GM12878 (cell line): ENCODE results near the gene WARS2. TPM values are rescaled to one million over a fixed set of nuclear protein-coding genes. Genes with fewer than 3 reads are reported as not detected.
A peak's percentile ranks its signal among the peaks of the same experiment; 100 is the strongest.

Experiments
- ATAC-seq: fragments of 200-7000 bp; cut with Tn5 transposase; 3 replicates; pipeline ENCODE4 v1.9.1; 2020; ENCODE audit warnings: mild to moderate bottlenecking, moderate library complexity
- BruUV-seq: library from RNA; stranded (reverse); fragments of 400-500 nt; replicated peaks from 2 replicates; lab custom pipeline; 2021; lab: Mats Ljungman, UMichigan
- CTCF ChIA-PET: fragments of 300-600 bp; sonication (Branson Sonifier 250); formaldehyde crosslinking; extraction: SDS; loops from one replicate; lab custom pipeline; 2021; ENCODE audit warnings: inconsistent platforms; lab: Yijun Ruan, JAX
- POLR2A ChIA-PET: fragments of 350-600 bp; formaldehyde crosslinking; extraction: SDS; loops from one replicate; lab custom pipeline; 2021; ENCODE audit warnings: inconsistent platforms; lab: Charles Lee
- RAD21 ChIA-PET: fragments of 300-600 bp; sonication (Branson Sonifier 250); formaldehyde crosslinking; loops from one replicate; lab custom pipeline; 2023; ENCODE audit warnings: antibody characterized with exemption; ENCODE audit not compliant: unreplicated experiment; lab: Charles Lee
- SMC1A ChIA-PET: fragments of 300-600 bp; sonication (Branson Sonifier 250); formaldehyde crosslinking; loops from one replicate; lab custom pipeline; 2023; ENCODE audit not compliant: unreplicated experiment, uncharacterized antibody; lab: Charles Lee
- DNase-seq: peaks from one replicate; pipeline ENCODE4 v3.0.0-alpha.2; 2011; ENCODE audit warnings: low read depth, low spot score
- FAIRE-seq: peaks from 3 replicates; lab custom pipeline; 2011; peaks lifted over from hg19 to GRCh38; lab: Jason Lieb, UNC
- H2AFZ ChIP-seq: 2 replicates; pipeline ENCODE4 v1.6.0; 2011; ENCODE audit warnings: low read depth, low read length, control low read depth; ENCODE audit not compliant: control insufficient read depth
- H3K27ac ChIP-seq: 2 replicates; pipeline ENCODE4 v1.5.1; 2011; ENCODE audit warnings: control low read depth; ENCODE audit not compliant: control insufficient read depth, insufficient read depth
- H3K27me3 ChIP-seq, 2 experiments: replicated peaks in 1 of 2; 2 replicates each; pipeline versions ENCODE4 v1.6.0 to v1.6.1; 2011; ENCODE audit warnings: low read length in 1 of 2; ENCODE audit not compliant: control insufficient read depth in 2 of 2, insufficient read depth in 2 of 2
- H3K36me3 ChIP-seq, 2 experiments: 2 replicates each; pipeline ENCODE4 v1.5.1; 2011; ENCODE audit warnings: low read length in 1 of 2; ENCODE audit not compliant: control insufficient read depth in 2 of 2, insufficient read depth in 2 of 2
- H3K4me1 ChIP-seq: 2 replicates; pipeline ENCODE4 v1.6.1; 2011; ENCODE audit warnings: mild to moderate bottlenecking, low read length, moderate library complexity, mixed read lengths; ENCODE audit not compliant: control insufficient read depth, insufficient read depth
- H3K4me2 ChIP-seq: 2 replicates; pipeline ENCODE4 v1.6.0; 2011; ENCODE audit warnings: control low read depth; ENCODE audit not compliant: control insufficient read depth, insufficient read depth
- H3K4me3 ChIP-seq: fragments of 200-600 bp; sonication (generic); 2 replicates; pipeline ENCODE4 v1.5.1; 2016
- H3K79me2 ChIP-seq: 2 replicates; pipeline ENCODE4 v1.6.0; 2011; ENCODE audit warnings: low read length; ENCODE audit not compliant: control insufficient read depth, insufficient read depth
- H3K9ac ChIP-seq: 2 replicates; pipeline ENCODE4 v1.8.0; 2011; ENCODE audit warnings: low read length, control low read depth, mixed read lengths; ENCODE audit not compliant: control insufficient read depth, insufficient read depth
- H3K9me3 ChIP-seq: replicated peaks from 3 replicates; pipeline ENCODE4 v1.5.1; 2011; ENCODE audit warnings: mild to moderate bottlenecking, low read length; ENCODE audit not compliant: control insufficient read depth, insufficient read depth
- H4K20me1 ChIP-seq: 2 replicates; pipeline ENCODE4 v1.6.0; 2011; ENCODE audit not compliant: control insufficient read depth, insufficient read depth
- EGR1 ChIP-seq, 2 experiments: IDR thresholded peaks; 1 replicate in 1 of 2; 2 replicates in 1 of 2; pipeline ENCODE4 v1.6.1; 2011 to 2012; ENCODE audit warnings: low read depth in 2 of 2, low read length in 2 of 2, borderline replicate concordance in 1 of 2, mild to moderate bottlenecking in 1 of 2, moderate library complexity in 1 of 2
- HDAC2 ChIP-seq: fragments of 200-600 bp; sonication (generic); IDR thresholded peaks from 2 replicates; pipeline ENCODE4 v1.6.1; 2017
- PAX8 ChIP-seq: fragments of 450-650 bp; IDR thresholded peaks from 2 replicates; pipeline ENCODE4 v1.6.1; 2017; ENCODE audit warnings: mild to moderate bottlenecking, moderate library complexity
- TCF7 ChIP-seq: IDR thresholded peaks from 2 replicates; pipeline ENCODE4 v1.6.1; 2014; ENCODE audit warnings: antibody characterized with exemption, borderline replicate concordance
- ZNF622 ChIP-seq: fragments of 450-650 bp; IDR thresholded peaks from 2 replicates; pipeline ENCODE4 v1.6.1; 2017; ENCODE audit warnings: mild to moderate bottlenecking, inconsistent platforms
- WGBS: methylation state at CpG from one replicate; pipeline ENCODE4 v1.1.6; 2016; ENCODE audit warnings: low lambda C conversion rate; ENCODE audit not compliant: insufficient replicate concordance, insufficient coverage; ENCODE audit errors: missing lambda C conversion rate; 5-methylcytosine and 5-hydroxymethylcytosine counted together
- in situ Hi-C: fragments of 300-500 bp; cut with MboI; formaldehyde crosslinking; loops from 9 replicates; pipeline ENCODE4 v1.14.3; 2018; ENCODE audit warnings: mixed read lengths
- intact Hi-C: fragments of 100-400 bp; cut with micrococcal nuclease; formaldehyde crosslinking; loops from one replicate; pipeline ENCODE4 v1.14.2; 2022; ENCODE audit not compliant: unreplicated experiment
- polyA plus RNA-seq, 11 experiments: library from polyadenylated mRNA; depleted of rRNA in 4 of 11; unstranded in 6 of 11; stranded (reverse) in 5 of 11; fragments of >200 nt; fragmentation: Nextera tagmentation in 4 of 11; fragmentation: Illumina TruSeq in 1 of 11; extraction: Ambion mirVana in 4 of 11; extraction: Trizol in 1 of 11; gene quantifications; 1 replicate in 1 of 11; 2 replicates in 10 of 11; pipeline versions ENCODE4 v1.2.1 to v1.2.3, GENCODE V29; 2011 to 2016; ENCODE audit warnings: inconsistent platforms in 2 of 11, missing spikeins in 2 of 11, low read depth in 1 of 11
- total RNA-seq, 4 experiments: library from RNA; depleted of rRNA in 3 of 4; stranded (reverse); fragments of >200 nt in 3 of 4; fragmentation: Illumina TruSeq in 1 of 4; extraction: Trizol in 1 of 4; gene quantifications; 2 replicates each; pipeline versions ENCODE4 v1.2.1 to v1.2.3, GENCODE V29; 2013 to 2021
- TF ChIP-seq, protein P1 (sequence below): fragments of 150-350 bp; IDR thresholded peaks from 2 replicates; pipeline ENCODE4 v1.6.1; 2016; ENCODE audit warnings: low read depth, low read length
- TF ChIP-seq, protein P2 (sequence below): fragments of 450-650 bp; IDR thresholded peaks from 2 replicates; pipeline ENCODE4 v1.6.1; 2018; ENCODE audit warnings: mild to moderate bottlenecking, low read depth, moderate library complexity; ENCODE audit not compliant: partially characterized antibody

Gene WARS2
- total and polyA plus RNA-seq, 10 of the 15 experiments (the other 5 are each of a cell fraction or from before 2014, with no cell fraction given) = 5.5 to 22.2 (median 14.4) TPM

DNA sequence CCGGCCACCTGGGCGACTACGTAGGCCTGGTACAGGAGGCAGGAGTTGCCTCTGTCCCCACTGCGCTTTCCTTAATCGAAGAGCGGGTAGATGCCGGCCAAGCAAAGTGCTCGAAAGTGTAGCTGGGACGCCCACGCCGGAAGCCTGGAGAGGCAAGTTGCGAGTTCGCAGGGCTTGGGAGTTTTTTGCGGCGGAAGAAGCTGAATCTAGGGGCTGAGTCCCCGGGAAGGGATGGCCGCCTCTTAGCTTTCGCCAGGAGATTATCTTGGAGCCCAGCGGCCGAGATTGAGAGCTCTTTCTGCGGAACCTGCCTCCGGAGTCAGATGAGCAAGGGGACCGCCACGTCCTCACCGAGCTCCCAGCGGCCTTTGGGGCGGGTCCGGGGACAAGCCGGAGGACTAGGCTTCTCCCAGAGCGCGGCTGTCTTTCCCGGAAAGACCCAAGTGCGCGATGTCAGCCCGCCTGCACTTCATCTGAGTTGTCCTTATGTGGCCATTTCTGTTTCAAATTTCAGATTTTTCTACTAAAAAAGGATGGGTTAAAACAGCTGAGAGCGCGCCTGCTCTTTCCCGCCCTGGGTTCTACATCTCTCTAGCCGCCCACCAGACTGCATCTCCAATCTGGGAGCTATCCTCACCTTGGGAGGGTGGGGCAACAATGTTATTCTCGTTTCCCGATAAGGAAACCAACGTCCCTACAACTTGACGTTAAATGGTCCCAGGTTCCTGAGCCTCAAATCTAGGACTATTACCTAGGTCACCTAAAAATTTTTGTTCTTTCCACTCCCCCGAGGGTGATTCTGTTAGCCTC lies 139.9 kb downstream of the WARS2 start:
- no peaks in the 10 kb centered on the region for H3K9me3 ChIP-seq
- no peak for ATAC-seq
- no peak overlapping the region for H3K27ac ChIP-seq
- no peaks in the 10 kb centered on the region for H3K79me2 ChIP-seq
- no TSS peak for BruUV-seq
- ChIA-PET SMC1A (interaction anchor here (0.8 to 1.0 kb wide), 2 partner anchors 173 to 213 kb away, joined by 3 read pairs; no protein-coding TSS in a partner anchor), POLR2A (no interaction called here), CTCF (interaction anchor here (0.7 to 0.9 kb wide), 2 partner anchors 9 to 176 kb away, joined by 3 read pairs; no protein-coding TSS in a partner anchor), RAD21 (no interaction called here)
- no peak overlapping the region for H3K4me3 ChIP-seq
- WGBS = 41% methylated on average over 44 of the region's 44 CpGs
- H3K36me3 ChIP-seq = no peaks in the 10 kb centered on the region
- H3K4me1 ChIP-seq = no peaks in the 10 kb centered on the region; the same call in 1 of the 2 replicates
- peaks cover 4 to 19% of the 10 kb centered on the region in 2 experiments for H3K27me3 ChIP-seq
- peak overlapping the region; percentile 58; the same call in 1 of the 2 replicates for H3K4me2 ChIP-seq
- no peak for FAIRE-seq
- intact Hi-C loops = loop anchor here (10.0 kb wide), 1 partner anchor 536 kb away; no protein-coding TSS in a partner anchor
- no peak overlapping the region for H2AFZ ChIP-seq
- DNase-seq = no peak
- H4K20me1 ChIP-seq = no peaks in the 10 kb centered on the region
- in situ Hi-C loops = no loop called here
- TF ChIP-seq, protein P1, sequence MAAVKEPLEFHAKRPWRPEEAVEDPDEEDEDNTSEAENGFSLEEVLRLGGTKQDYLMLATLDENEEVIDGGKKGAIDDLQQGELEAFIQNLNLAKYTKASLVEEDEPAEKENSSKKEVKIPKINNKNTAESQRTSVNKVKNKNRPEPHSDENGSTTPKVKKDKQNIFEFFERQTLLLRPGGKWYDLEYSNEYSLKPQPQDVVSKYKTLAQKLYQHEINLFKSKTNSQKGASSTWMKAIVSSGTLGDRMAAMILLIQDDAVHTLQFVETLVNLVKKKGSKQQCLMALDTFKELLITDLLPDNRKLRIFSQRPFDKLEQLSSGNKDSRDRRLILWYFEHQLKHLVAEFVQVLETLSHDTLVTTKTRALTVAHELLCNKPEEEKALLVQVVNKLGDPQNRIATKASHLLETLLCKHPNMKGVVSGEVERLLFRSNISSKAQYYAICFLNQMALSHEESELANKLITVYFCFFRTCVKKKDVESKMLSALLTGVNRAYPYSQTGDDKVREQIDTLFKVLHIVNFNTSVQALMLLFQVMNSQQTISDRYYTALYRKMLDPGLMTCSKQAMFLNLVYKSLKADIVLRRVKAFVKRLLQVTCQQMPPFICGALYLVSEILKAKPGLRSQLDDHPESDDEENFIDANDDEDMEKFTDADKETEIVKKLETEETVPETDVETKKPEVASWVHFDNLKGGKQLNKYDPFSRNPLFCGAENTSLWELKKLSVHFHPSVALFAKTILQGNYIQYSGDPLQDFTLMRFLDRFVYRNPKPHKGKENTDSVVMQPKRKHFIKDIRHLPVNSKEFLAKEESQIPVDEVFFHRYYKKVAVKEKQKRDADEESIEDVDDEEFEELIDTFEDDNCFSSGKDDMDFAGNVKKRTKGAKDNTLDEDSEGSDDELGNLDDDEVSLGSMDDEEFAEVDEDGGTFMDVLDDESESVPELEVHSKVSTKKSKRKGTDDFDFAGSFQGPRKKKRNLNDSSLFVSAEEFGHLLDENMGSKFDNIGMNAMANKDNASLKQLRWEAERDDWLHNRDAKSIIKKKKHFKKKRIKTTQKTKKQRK = no peak
- no peak for TF ChIP-seq HDAC2
- TF ChIP-seq PAX8 = no peak
- no peak for TF ChIP-seq EGR1 (IDR thresholded peaks at IDR 0.05; ENCODE audit: borderline replicate concordance in 1 of 2, low read depth in 2 of 2, low read length in 2 of 2)
- no peak for TF ChIP-seq ZNF622
- TF ChIP-seq, protein P2, sequence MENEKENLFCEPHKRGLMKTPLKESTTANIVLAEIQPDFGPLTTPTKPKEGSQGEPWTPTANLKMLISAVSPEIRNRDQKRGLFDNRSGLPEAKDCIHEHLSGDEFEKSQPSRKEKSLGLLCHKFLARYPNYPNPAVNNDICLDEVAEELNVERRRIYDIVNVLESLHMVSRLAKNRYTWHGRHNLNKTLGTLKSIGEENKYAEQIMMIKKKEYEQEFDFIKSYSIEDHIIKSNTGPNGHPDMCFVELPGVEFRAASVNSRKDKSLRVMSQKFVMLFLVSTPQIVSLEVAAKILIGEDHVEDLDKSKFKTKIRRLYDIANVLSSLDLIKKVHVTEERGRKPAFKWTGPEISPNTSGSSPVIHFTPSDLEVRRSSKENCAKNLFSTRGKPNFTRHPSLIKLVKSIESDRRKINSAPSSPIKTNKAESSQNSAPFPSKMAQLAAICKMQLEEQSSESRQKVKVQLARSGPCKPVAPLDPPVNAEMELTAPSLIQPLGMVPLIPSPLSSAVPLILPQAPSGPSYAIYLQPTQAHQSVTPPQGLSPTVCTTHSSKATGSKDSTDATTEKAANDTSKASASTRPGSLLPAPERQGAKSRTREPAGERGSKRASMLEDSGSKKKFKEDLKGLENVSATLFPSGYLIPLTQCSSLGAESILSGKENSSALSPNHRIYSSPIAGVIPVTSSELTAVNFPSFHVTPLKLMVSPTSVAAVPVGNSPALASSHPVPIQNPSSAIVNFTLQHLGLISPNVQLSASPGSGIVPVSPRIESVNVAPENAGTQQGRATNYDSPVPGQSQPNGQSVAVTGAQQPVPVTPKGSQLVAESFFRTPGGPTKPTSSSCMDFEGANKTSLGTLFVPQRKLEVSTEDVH = no peak
- TF ChIP-seq TCF7 = no peak
- no peak overlapping the region for H3K9ac ChIP-seq
